NK-92 treated with Interleukin-12 subunit alpha and Interleukin-12 subunit beta, amount 100 ng/mL, for 24 hours (cell line): ENCODE results near the gene GAMT.
"Not testable (repeated sequence)": the region's sequence is repeated elsewhere in the genome, so short reads cannot be mapped to it uniquely, and the experiment has no call there.

Source experiments
- DNase-seq: peaks from one replicate; lab custom pipeline; 2025; lab: John Stamatoyannopoulos, UW

Gene GAMT

GRCh38 chr19:1433119-1434039 is 32.0 kb upstream of the GAMT start:
- no peak for DNase-seq

- DNase-seq = no peak
These were observed 31.2 kb upstream of the GAMT start for GRCh38 chr19:1432507-1432887.

- no peak for DNase-seq
These were observed 30.6 kb upstream of the GAMT start for GRCh38 chr19:1431759-1432506.

- no peak for DNase-seq
These were observed 28.9 kb upstream of the GAMT start for GRCh38 chr19:1430246-1430645.

- no peak for DNase-seq
These were observed 28.4 kb upstream of the GAMT start for GRCh38 chr19:1429750-1430149.

GRCh38 chr19:1428738-1429391 is 27.5 kb upstream of the GAMT start:
- no peak for DNase-seq

- no peak for DNase-seq
These were observed 26.0 kb upstream of the GAMT start for GRCh38 chr19:1427221-1427920.

- DNase-seq = no peak
These were observed 25.4 kb upstream of the GAMT start for GRCh38 chr19:1426736-1427135.

GRCh38 chr19:1425902-1426301 is 24.6 kb upstream of the GAMT start:
- DNase-seq = no peak

- DNase-seq = no peak
These were observed 23.9 kb upstream of the GAMT start for GRCh38 chr19:1425102-1425837.

- no peak for DNase-seq
These were observed 23.0 kb upstream of the GAMT start for GRCh38 chr19:1424192-1424955.

- DNase-seq = no peak
These were observed 22.3 kb upstream of the GAMT start for GRCh38 chr19:1423436-1424191.

GRCh38 chr19:1422943-1423342 is 21.6 kb upstream of the GAMT start:
- DNase-seq = no peak

- DNase-seq = no peak
These were observed 21.0 kb upstream of the GAMT start for GRCh38 chr19:1422360-1422759.

- DNase-seq = no peak
These were observed 20.6 kb upstream of the GAMT start for GRCh38 chr19:1421958-1422305.

GRCh38 chr19:1421218-1421957 is 20.0 kb upstream of the GAMT start:
- no peak for DNase-seq

- DNase-seq = no peak
These were observed 19.2 kb upstream of the GAMT start for GRCh38 chr19:1420590-1420989.

GRCh38 chr19:1420085-1420484 is 18.7 kb upstream of the GAMT start:
- not testable (repeated sequence) for DNase-seq
